OCI-LY7 (cell line): ENCODE data around the gene GPSM1. TPM values are rescaled to one million over a fixed set of nuclear protein-coding genes. Genes with fewer than 3 reads are reported as not detected.

ENCODE experiments used
- BruUV-seq: library from RNA; stranded (reverse); fragments of 400-500 nt; replicated peaks from 2 replicates; lab custom pipeline; 2021; lab: Mats Ljungman, UMichigan
- CTCF ChIA-PET: fragments of 300-600 bp; sonication (Branson Sonifier 250); formaldehyde crosslinking; loops from one replicate; lab custom pipeline; 2022; ENCODE audit warnings: antibody characterized with exemption; ENCODE audit not compliant: unreplicated experiment; lab: Charles Lee
- POLR2A ChIA-PET: fragments of 300-600 bp; sonication (Branson Sonifier 250); formaldehyde crosslinking; loops from one replicate; lab custom pipeline; 2022; ENCODE audit warnings: antibody characterized with exemption; lab: Charles Lee
- DNase-seq: peaks from one replicate; pipeline ENCODE4 v3.0.0-alpha.2; 2015; ENCODE audit warnings: low spot score
- H2AFZ ChIP-seq: fragments of 200-600 bp; sonication (generic), shearing (Covaris generic); 2 replicates; pipeline ENCODE4 v1.6.1; 2014; ENCODE audit warnings: mild to moderate bottlenecking, antibody characterized with exemption, low read length, moderate library complexity
- H3K27ac ChIP-seq: fragments of 200-600 bp; sonication (generic); 2 replicates; pipeline ENCODE4 v1.5.1; 2014; ENCODE audit warnings: mixed run types, low read depth, mild to moderate bottlenecking, moderate library complexity, low read length, inconsistent platforms; ENCODE audit not compliant: poor library complexity, severe bottlenecking
- H3K36me3 ChIP-seq: fragments of 200-600 bp; sonication (generic); 2 replicates; pipeline ENCODE4 v1.6.1; 2014; ENCODE audit warnings: mild to moderate bottlenecking, antibody characterized with exemption, low read length, moderate library complexity, mixed read lengths; ENCODE audit not compliant: insufficient read depth
- H3K4me1 ChIP-seq: fragments of 200-600 bp; sonication (generic); 2 replicates; pipeline ENCODE4 v1.5.1; 2014; ENCODE audit warnings: mild to moderate bottlenecking, low read length; ENCODE audit not compliant: insufficient read depth, poor library complexity, severe bottlenecking
- H3K4me2 ChIP-seq: fragments of 200-600 bp; sonication (generic); 2 replicates; pipeline ENCODE4 v1.6.1; 2014; ENCODE audit warnings: mild to moderate bottlenecking, low read length
- H3K4me3 ChIP-seq: fragments of 200-600 bp; sonication (generic); 2 replicates; pipeline ENCODE4 v1.5.1; 2014; ENCODE audit warnings: mild to moderate bottlenecking, low read depth, low read length; ENCODE audit not compliant: poor library complexity, severe bottlenecking
- H3K79me2 ChIP-seq: fragments of 200-600 bp; sonication (generic); 2 replicates; pipeline ENCODE4 v1.6.1; 2016; ENCODE audit warnings: low read depth, mild to moderate bottlenecking, low read length, moderate library complexity, mixed read lengths; ENCODE audit not compliant: insufficient read depth
- H3K9me2 ChIP-seq: fragments of 200-600 bp; sonication (generic); 2 replicates; pipeline ENCODE4 v1.6.1; 2016; ENCODE audit warnings: mild to moderate bottlenecking, low read length, mixed read lengths; ENCODE audit not compliant: insufficient read depth
- H3K9me3 ChIP-seq: fragments of 200-600 bp; sonication (generic); 2 replicates; pipeline ENCODE4 v1.6.1; 2014; ENCODE audit warnings: mild to moderate bottlenecking, mixed run types, low read length, mixed read lengths
- H4K20me1 ChIP-seq: fragments of 200-600 bp; sonication (generic); 2 replicates; pipeline ENCODE4 v1.6.1; 2014; ENCODE audit warnings: mild to moderate bottlenecking, antibody characterized with exemption, low read length, moderate library complexity, mixed read lengths; ENCODE audit not compliant: insufficient read depth
- CTCF ChIP-seq: fragments of 200-600 bp; sonication (generic); conservative IDR thresholded peaks from 2 replicates; pipeline ENCODE4 v1.5.1; 2014; ENCODE audit warnings: mild to moderate bottlenecking, antibody characterized with exemption, low read length, moderate library complexity, mixed read lengths
- EZH2phosphoT487 ChIP-seq: fragments of 200-600 bp; sonication (generic); IDR thresholded peaks from 2 replicates; pipeline ENCODE4 v1.6.1; 2018; ENCODE audit warnings: low read depth, borderline replicate concordance, mild to moderate bottlenecking, mixed run types, antibody characterized with exemption, low read length, moderate library complexity, mixed read lengths
- intact Hi-C: fragments of 100-400 bp; cut with micrococcal nuclease; formaldehyde crosslinking; loops from one replicate; pipeline ENCODE4 v1.10.0; 2022; ENCODE audit not compliant: unreplicated experiment
- total RNA-seq, 2 experiments: library from RNA; depleted of rRNA in 1 of 2; stranded (reverse); fragments of >200 nt in 1 of 2; shearing (Covaris generic) in 1 of 2; gene quantifications; 2 replicates each; pipeline ENCODE4 v1.2.3, GENCODE V29; 2014 to 2022

The GPSM1 gene
- total RNA-seq, 2 experiments from 2014 or later, result not detected

- Histone ChIP-seq H3K4me2 (peak within 1 kb of the TSS; percentile 68), H3K9me3 (no peaks in the 10 kb centered on the region), H3K9me2 (no peaks in the 10 kb centered on the region), H3K27ac (peak within 1 kb of the TSS; percentile 72), H2AFZ (peak within 1 kb of the TSS; percentile 67; the same call in 1 of the 2 replicates), H4K20me1 (no peaks in the 10 kb centered on the region), H3K4me3 (peak within 1 kb of the TSS; percentile 82), H3K4me1 (peaks cover 12% of the 10 kb centered on the region), H3K79me2 (no peaks in the 10 kb centered on the region), H3K36me3 (no peaks in the 10 kb centered on the region)
- BruUV-seq, result no TSS peak
- peak; percentile 84 for TF ChIP-seq CTCF
- no peak for TF ChIP-seq EZH2phosphoT487
- CTCF ChIA-PET, result interaction anchor here (1.2 kb wide), 1 partner anchor 47 kb away, joined by 3 read pairs; no protein-coding TSS in a partner anchor
- POLR2A ChIA-PET, result interaction anchor here (0.6 to 1.0 kb wide), 3 partner anchors 46 to 167 kb away, joined by 3 to 5 read pairs (median 3); no protein-coding TSS in a partner anchor
- intact Hi-C loops, result loop anchor here (1.0 kb wide), 1 partner anchor 37 kb away; the partner anchor contains the start of gene SNAPC4
- peak; percentile 95 for DNase-seq
Observed at GRCh38 chr9:136363106-136363948, 36.0 kb downstream of the GPSM1 start, which contains the start of gene DNLZ. TSS of gene DNLZ (minus strand) at chr9:136363744. CDS start at chr9:136363714, 30 bp downstream.

DNA sequence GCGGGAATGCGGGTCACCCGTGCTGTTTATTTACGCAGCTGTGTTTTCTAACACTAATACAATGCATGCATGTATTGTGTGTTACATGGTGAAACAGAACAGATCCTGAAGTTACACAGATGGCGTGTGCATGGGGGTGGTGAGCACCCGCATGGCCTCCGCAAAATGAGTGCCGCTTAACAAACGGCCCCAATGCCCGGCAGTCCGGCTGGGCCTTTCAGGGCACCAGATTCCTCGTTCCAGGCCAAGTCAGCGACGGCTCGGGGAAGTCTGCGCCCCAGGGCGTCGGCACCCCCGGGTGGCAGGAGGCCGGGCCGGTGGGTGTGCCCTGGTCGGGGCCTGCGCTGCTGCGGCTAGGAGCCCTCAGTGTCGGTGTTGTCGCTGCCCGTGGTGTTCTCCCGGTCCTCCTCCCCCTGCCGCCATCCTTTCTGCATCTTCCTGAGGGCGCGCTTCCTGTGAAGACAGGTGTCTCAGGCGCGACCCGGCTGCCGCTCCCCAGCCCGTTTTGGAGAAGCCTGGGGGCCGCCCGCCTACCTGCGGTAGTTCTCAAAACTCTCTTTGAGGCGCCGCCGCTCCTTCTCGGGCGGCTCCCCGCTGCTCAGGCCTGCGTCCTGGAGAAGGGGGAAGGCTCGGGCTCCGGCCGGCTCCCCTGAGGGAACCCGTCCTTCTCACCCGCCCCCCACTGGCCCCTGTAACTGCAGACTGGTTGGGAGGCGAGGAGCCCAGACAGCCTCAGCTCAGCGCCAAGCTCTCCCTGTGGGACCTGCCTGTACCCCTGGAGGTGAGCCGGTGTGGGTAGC, 36.8 kb downstream of the GPSM1 start:
- no peak for DNase-seq
- Histone ChIP-seq H3K4me3 (peak overlapping the region; percentile 82), H3K9me2 (no peaks in the 10 kb centered on the region), H3K4me2 (peak overlapping the region; percentile 35; the same call in 1 of the 2 replicates), H3K36me3 (no peaks in the 10 kb centered on the region), H3K4me1 (peaks cover 12% of the 10 kb centered on the region), H4K20me1 (no peaks in the 10 kb centered on the region), H2AFZ (no peak overlapping the region), H3K79me2 (no peaks in the 10 kb centered on the region), H3K27ac (no peak overlapping the region), H3K9me3 (no peaks in the 10 kb centered on the region)
- peak; percentile 44; the same call in 1 of the 2 replicates for TF ChIP-seq CTCF
- TF ChIP-seq EZH2phosphoT487, result no peak
- ChIA-PET POLR2A (no interaction called here), CTCF (interaction anchor here (1.2 kb wide), 1 partner anchor 46 kb away, joined by 3 read pairs; no protein-coding TSS in a partner anchor)
- BruUV-seq, result TSS peak; percentile 71
- intact Hi-C loops, result loop anchor here (1.0 kb wide), 1 partner anchor 36 kb away; the partner anchor contains the start of gene SNAPC4
